ENCODE results near the gene EIF1AX. TPM values are rescaled to one million over a fixed set of nuclear protein-coding genes. Genes with fewer than 3 reads are reported as not detected.
"Not testable (repeated sequence)": the region's sequence is repeated elsewhere in the genome, so short reads cannot be mapped to it uniquely, and the experiment has no call there.

Gene EIF1AX
- total RNA-seq, 1 donor from 2014 or later, result 23.5 TPM

DNA sequence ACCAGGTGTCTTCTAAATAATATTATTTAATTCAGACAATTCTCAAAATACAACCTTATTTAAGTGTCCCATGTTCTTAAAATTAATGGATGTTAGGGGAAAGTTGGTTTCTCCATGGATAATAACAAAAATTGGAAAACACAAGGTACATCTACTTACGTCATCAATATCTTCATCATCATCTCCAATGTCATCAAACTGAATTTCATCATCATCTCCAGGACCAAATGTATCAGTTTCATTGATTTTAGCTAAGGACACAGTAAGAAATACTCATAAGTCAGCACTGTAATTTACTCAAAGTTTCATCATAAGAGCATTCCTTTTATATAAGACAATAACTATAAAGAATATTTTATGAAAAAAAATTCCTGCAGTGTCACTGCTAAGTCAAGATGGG is 11.3 kb downstream of the EIF1AX start:
- H3K27me3 ChIP-seq (ENCODE audit: control insufficient read depth in 3 of 3, insufficient read depth in 3 of 3, low read length in 3 of 3), result no peaks in the 10 kb centered on the region
- no peak overlapping the region for H3K4me3 ChIP-seq (ENCODE audit: low read length in 3 of 3)
- H3K4me1 ChIP-seq (ENCODE audit: control insufficient read depth in 3 of 3, insufficient read depth in 3 of 3, low read length in 3 of 3), result no peaks in the 10 kb centered on the region
- H3K27ac ChIP-seq (ENCODE audit: low read depth, low read length), result no peak overlapping the region
- H3K9ac ChIP-seq (ENCODE audit: low read depth in 1 of 3, low read length in 3 of 3), result no peak overlapping the region
- H3K9me3 ChIP-seq (ENCODE audit: control insufficient read depth in 3 of 3, low read length in 3 of 3), result no peaks in the 10 kb centered on the region
- H3K36me3 ChIP-seq (ENCODE audit: control insufficient read depth in 3 of 3, insufficient read depth in 3 of 3, low read length in 3 of 3), result peaks cover 3 to 43% (median 23%) of the 10 kb centered on the region in 3 donors

DNA sequence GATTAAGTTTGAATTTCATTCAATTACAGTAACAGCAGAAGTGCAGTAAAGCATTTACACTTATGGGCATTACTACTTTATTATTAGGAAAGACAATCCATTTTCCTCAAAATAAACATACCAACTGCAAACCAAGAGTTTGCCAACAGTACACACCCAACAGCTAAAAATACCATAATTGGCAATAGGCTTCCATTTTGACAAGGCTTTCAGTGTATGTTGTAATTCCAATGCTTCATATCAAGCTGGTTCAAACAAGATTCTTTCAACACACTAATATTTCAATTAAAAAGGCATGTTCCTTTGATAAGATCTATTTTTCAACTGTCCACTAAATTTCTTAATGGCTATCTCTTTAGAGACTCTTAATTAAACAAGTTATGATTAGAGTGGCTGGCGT is 12.1 kb downstream of the EIF1AX start:
- H3K9me3 ChIP-seq (ENCODE audit: control insufficient read depth in 3 of 3, low read length in 3 of 3), result no peaks in the 10 kb centered on the region
- H3K36me3 ChIP-seq (ENCODE audit: control insufficient read depth in 3 of 3, insufficient read depth in 3 of 3, low read length in 3 of 3), result peaks cover 5 to 43% (median 23%) of the 10 kb centered on the region in 3 donors
- no peaks in the 10 kb centered on the region for H3K27me3 ChIP-seq (ENCODE audit: control insufficient read depth in 3 of 3, insufficient read depth in 3 of 3, low read length in 3 of 3)
- H3K27ac ChIP-seq (ENCODE audit: low read depth, low read length), result no peak overlapping the region
- H3K4me3 ChIP-seq (ENCODE audit: low read length in 3 of 3), result no peak overlapping the region
- H3K9ac ChIP-seq (ENCODE audit: low read depth in 1 of 3, low read length in 3 of 3), result no peak overlapping the region
- no peaks in the 10 kb centered on the region for H3K4me1 ChIP-seq (ENCODE audit: control insufficient read depth in 3 of 3, insufficient read depth in 3 of 3, low read length in 3 of 3)

DNA sequence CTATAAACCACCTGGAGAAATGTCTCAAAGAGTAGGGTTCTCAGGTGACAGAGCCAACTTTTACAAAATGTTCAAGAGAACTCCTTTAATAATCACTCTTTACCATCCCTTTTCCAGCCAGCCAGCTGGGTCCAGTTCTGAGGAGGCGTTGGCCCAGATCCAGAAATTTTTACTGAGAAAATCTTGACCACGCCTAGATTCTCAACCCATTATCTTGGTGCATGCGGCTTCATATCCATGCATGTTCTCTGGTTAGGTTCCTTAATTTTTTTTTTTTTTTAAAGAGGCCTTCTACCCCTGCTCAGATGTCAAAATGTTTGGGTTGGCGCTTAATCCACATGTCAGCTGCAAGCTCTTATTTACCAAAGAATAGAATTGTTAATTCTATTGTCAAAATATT is 13.0 kb downstream of the EIF1AX start:
- H3K4me1 ChIP-seq (ENCODE audit: control insufficient read depth in 3 of 3, insufficient read depth in 3 of 3, low read length in 3 of 3), result no peaks in the 10 kb centered on the region
- H3K36me3 ChIP-seq (ENCODE audit: control insufficient read depth in 3 of 3, insufficient read depth in 3 of 3, low read length in 3 of 3), result peaks cover 5 to 39% (median 22%) of the 10 kb centered on the region in 3 donors
- H3K9ac ChIP-seq (ENCODE audit: low read depth in 1 of 3, low read length in 3 of 3), result no peak overlapping the region
- no peak overlapping the region for H3K27ac ChIP-seq (ENCODE audit: low read depth, low read length)
- H3K27me3 ChIP-seq (ENCODE audit: control insufficient read depth in 3 of 3, insufficient read depth in 3 of 3, low read length in 3 of 3), result no peaks in the 10 kb centered on the region
- H3K9me3 ChIP-seq (ENCODE audit: control insufficient read depth in 3 of 3, low read length in 3 of 3), result no peaks in the 10 kb centered on the region
- H3K4me3 ChIP-seq (ENCODE audit: low read length in 3 of 3), result no peak overlapping the region

DNA sequence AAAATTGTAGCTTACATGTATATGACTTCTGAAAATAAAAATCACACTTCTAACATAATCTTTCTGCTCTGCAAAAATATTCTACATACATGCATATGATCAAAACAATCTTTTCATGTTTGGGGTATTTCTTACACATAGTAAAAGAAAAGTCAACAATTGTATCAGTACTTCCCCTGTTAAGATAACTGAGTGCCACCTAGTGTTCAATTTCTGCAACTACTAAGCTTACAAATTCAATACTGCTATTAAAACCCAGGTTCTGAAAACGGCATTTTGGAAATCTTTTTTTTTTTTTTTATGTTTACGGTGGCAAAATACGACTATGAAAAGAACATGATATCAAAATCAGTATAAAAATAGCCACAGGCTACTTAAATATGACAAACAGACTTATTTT is 14.2 kb downstream of the EIF1AX start:
- H3K36me3 ChIP-seq (ENCODE audit: control insufficient read depth in 3 of 3, insufficient read depth in 3 of 3, low read length in 3 of 3), result peaks cover 5 to 34% (median 10%) of the 10 kb centered on the region in 3 donors

GRCh38 chrX:20126833-20127232 is 14.8 kb downstream of the EIF1AX start:
- H3K4me1 ChIP-seq (ENCODE audit: control insufficient read depth in 3 of 3, insufficient read depth in 3 of 3, low read length in 3 of 3); H3K27me3 ChIP-seq (ENCODE audit: control insufficient read depth in 3 of 3, insufficient read depth in 3 of 3, low read length in 3 of 3); H3K27ac ChIP-seq (ENCODE audit: low read depth, low read length); H3K4me3 ChIP-seq (ENCODE audit: low read length in 3 of 3); H3K9ac ChIP-seq (ENCODE audit: low read depth in 1 of 3, low read length in 3 of 3); H3K9me3 ChIP-seq (ENCODE audit: control insufficient read depth in 3 of 3, low read length in 3 of 3): not testable (repeated sequence)
- peaks cover 5 to 34% (median 7%) of the 10 kb centered on the region in 3 donors for H3K36me3 ChIP-seq (ENCODE audit: control insufficient read depth in 3 of 3, insufficient read depth in 3 of 3, low read length in 3 of 3)

More for the DNA sequence above, 14.2 kb downstream of the EIF1AX start:
- not testable (repeated sequence) for H3K27me3 ChIP-seq (ENCODE audit: control insufficient read depth in 3 of 3, insufficient read depth in 3 of 3, low read length in 3 of 3); H3K9ac ChIP-seq (ENCODE audit: low read depth in 1 of 3, low read length in 3 of 3); H3K4me3 ChIP-seq (ENCODE audit: low read length in 3 of 3); H3K27ac ChIP-seq (ENCODE audit: low read depth, low read length); H3K9me3 ChIP-seq (ENCODE audit: control insufficient read depth in 3 of 3, low read length in 3 of 3); H3K4me1 ChIP-seq (ENCODE audit: control insufficient read depth in 3 of 3, insufficient read depth in 3 of 3, low read length in 3 of 3)

DNA sequence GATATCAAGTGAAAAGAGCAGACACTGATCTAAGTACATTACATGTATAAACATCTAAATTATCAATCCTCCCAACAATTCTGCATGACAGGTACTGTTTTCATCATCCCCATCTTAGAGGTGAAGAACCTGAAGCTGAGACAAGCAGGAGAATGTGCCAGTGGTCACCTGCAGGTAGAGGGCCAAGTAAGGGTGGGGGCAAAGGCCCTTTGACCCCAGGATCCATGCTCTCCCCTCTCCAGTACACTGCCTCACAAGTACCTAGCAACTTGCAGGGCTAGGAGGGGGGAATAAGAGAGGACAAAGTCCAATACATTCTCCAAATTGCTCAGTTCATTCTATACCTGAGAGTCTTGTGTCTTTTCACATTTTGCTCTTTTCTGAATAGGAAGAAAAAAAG is 16.7 kb downstream of the EIF1AX start:
- Histone ChIP-seq H3K27me3 (ENCODE audit: control insufficient read depth in 3 of 3, insufficient read depth in 3 of 3, low read length in 3 of 3) (no peaks in the 10 kb centered on the region), H3K36me3 (ENCODE audit: control insufficient read depth in 3 of 3, insufficient read depth in 3 of 3, low read length in 3 of 3) (peaks cover 4 to 18% (median 5%) of the 10 kb centered on the region in 3 donors), H3K9me3 (ENCODE audit: control insufficient read depth in 3 of 3, low read length in 3 of 3) (no peaks in the 10 kb centered on the region), H3K4me1 (ENCODE audit: control insufficient read depth in 3 of 3, insufficient read depth in 3 of 3, low read length in 3 of 3) (no peaks in the 10 kb centered on the region), H3K9ac (ENCODE audit: low read depth in 1 of 3, low read length in 3 of 3) (no peak overlapping the region), H3K27ac (ENCODE audit: low read depth, low read length) (no peak overlapping the region), H3K4me3 (ENCODE audit: low read length in 3 of 3) (no peak overlapping the region)

- Histone ChIP-seq H3K4me3 (ENCODE audit: low read length in 3 of 3) (no peak overlapping the region), H3K27ac (ENCODE audit: low read depth, low read length) (no peak overlapping the region), H3K9me3 (ENCODE audit: control insufficient read depth in 3 of 3, low read length in 3 of 3) (peaks cover 0 to 2% (median 0%) of the 10 kb centered on the region in 3 donors), H3K27me3 (ENCODE audit: control insufficient read depth in 3 of 3, insufficient read depth in 3 of 3, low read length in 3 of 3) (peaks cover 15 to 18% (median 17%) of the 10 kb centered on the region in 3 donors), H3K4me1 (ENCODE audit: control insufficient read depth in 3 of 3, insufficient read depth in 3 of 3, low read length in 3 of 3) (peaks cover 0 to 7% (median 5%) of the 10 kb centered on the region in 3 donors), H3K9ac (ENCODE audit: low read depth in 1 of 3, low read length in 3 of 3) (no peak overlapping the region), H3K36me3 (ENCODE audit: control insufficient read depth in 3 of 3, insufficient read depth in 3 of 3, low read length in 3 of 3) (no peaks in the 10 kb centered on the region)
Measured at GRCh38 chrX:20118065-20118824, 23.4 kb downstream of the EIF1AX start.

DNA sequence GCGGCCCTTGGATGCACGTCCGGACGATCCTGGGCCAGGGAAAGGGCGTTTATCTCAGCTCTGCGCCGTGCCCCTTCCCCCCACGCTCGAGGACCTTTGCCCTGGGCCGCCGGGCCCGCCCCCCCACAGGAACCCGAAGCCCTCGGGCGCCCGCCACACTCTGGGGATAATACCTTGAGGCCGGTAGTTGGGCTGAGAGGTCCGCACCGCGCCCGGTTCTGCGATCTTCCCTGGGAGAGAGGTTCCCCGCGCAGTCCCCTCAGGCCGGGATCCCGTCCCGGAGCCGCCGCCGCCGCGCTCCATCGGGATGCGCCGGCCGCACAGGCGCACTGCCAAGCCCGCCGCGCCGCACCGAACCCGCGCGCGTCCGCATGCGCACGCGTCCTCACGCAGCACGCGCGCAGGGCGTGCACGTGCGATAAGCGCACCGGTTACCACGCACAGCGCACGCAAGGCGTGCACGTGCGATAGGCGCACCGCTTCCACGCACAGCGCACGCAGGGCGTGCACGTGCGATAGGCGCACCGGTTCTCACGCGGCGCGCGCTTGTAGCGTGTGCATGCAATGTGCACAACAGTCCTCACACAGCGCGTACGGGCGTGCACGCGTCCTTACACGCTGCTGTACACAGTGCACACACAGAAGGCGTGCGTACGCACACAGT is 24.9 kb downstream of the EIF1AX start, which contains the start of gene MAP7D2:
Gene MAP7D2 (minus strand): TSS at position 331 of the 664 bp plus-strand sequence. CDS start 28 bp downstream, at position 303.
- H3K36me3 ChIP-seq (ENCODE audit: control insufficient read depth in 3 of 3, insufficient read depth in 3 of 3, low read length in 3 of 3), result no peaks in the 10 kb centered on the region
- peak within 1 kb of the TSS in 2 of 3 donors; percentile 57 to 60 for H3K4me3 ChIP-seq (ENCODE audit: low read length in 3 of 3)
- peaks cover 0 to 7% (median 5%) of the 10 kb centered on the region in 3 donors for H3K4me1 ChIP-seq (ENCODE audit: control insufficient read depth in 3 of 3, insufficient read depth in 3 of 3, low read length in 3 of 3)
- no peak within 1 kb of the TSS for H3K27ac ChIP-seq (ENCODE audit: low read depth, low read length)
- H3K27me3 ChIP-seq (ENCODE audit: control insufficient read depth in 3 of 3, insufficient read depth in 3 of 3, low read length in 3 of 3), result peaks cover 15 to 20% (median 18%) of the 10 kb centered on the region in 3 donors
- H3K9me3 ChIP-seq (ENCODE audit: control insufficient read depth in 3 of 3, low read length in 3 of 3), result peaks cover 0 to 2% (median 0%) of the 10 kb centered on the region in 3 donors
- H3K9ac ChIP-seq (ENCODE audit: low read depth in 1 of 3, low read length in 3 of 3), result no peak within 1 kb of the TSS

GRCh38 chrX:20116087-20116576 is 25.5 kb downstream of the EIF1AX start:
- peaks cover 0 to 2% (median 0%) of the 10 kb centered on the region in 3 donors for H3K9me3 ChIP-seq (ENCODE audit: control insufficient read depth in 3 of 3, low read length in 3 of 3)
- peaks cover 15 to 20% (median 18%) of the 10 kb centered on the region in 3 donors for H3K27me3 ChIP-seq (ENCODE audit: control insufficient read depth in 3 of 3, insufficient read depth in 3 of 3, low read length in 3 of 3)
- no peaks in the 10 kb centered on the region for H3K36me3 ChIP-seq (ENCODE audit: control insufficient read depth in 3 of 3, insufficient read depth in 3 of 3, low read length in 3 of 3)
- peaks cover 0 to 7% (median 5%) of the 10 kb centered on the region in 3 donors for H3K4me1 ChIP-seq (ENCODE audit: control insufficient read depth in 3 of 3, insufficient read depth in 3 of 3, low read length in 3 of 3)
- H3K9ac ChIP-seq (ENCODE audit: low read depth in 1 of 3, low read length in 3 of 3), result no peak overlapping the region
- H3K27ac ChIP-seq (ENCODE audit: low read depth, low read length), result no peak overlapping the region
- peak overlapping the region in 2 of 3 donors; percentile 35 to 57 for H3K4me3 ChIP-seq (ENCODE audit: low read length in 3 of 3)
